Measurements from ENCODE around the gene KRTAP9-8.
"Not testable (repeated sequence)": the region's sequence is repeated elsewhere in the genome, so short reads cannot be mapped to it uniquely, and the experiment has no call there.

Gene KRTAP9-8

GRCh38 chr17:41254861-41255260 lies 17.1 kb downstream of the KRTAP9-8 start:
- Histone ChIP-seq H3K27ac (replicated peaks) (no peak overlapping the region), H3K4me3 (replicated peaks; ENCODE audit: insufficient read depth, low read length) (no peak overlapping the region), H3K27me3 (ENCODE audit: insufficient read depth, poor library complexity, severe bottlenecking) (peaks cover 4% of the 10 kb centered on the region)
- TF ChIP-seq CTCF (IDR thresholded peaks at IDR 0.05; ENCODE audit: insufficient read depth, low read length) (no peak), POLR2AphosphoS5 (IDR thresholded peaks at IDR 0.05; ENCODE audit: low read depth) (no peak), GABPA (IDR thresholded peaks at IDR 0.05; ENCODE audit: low read depth) (no peak), SPI1 (IDR thresholded peaks at IDR 0.05; ENCODE audit: borderline replicate concordance, low read depth) (no peak)
- TF ChIP-seq, protein P1, sequence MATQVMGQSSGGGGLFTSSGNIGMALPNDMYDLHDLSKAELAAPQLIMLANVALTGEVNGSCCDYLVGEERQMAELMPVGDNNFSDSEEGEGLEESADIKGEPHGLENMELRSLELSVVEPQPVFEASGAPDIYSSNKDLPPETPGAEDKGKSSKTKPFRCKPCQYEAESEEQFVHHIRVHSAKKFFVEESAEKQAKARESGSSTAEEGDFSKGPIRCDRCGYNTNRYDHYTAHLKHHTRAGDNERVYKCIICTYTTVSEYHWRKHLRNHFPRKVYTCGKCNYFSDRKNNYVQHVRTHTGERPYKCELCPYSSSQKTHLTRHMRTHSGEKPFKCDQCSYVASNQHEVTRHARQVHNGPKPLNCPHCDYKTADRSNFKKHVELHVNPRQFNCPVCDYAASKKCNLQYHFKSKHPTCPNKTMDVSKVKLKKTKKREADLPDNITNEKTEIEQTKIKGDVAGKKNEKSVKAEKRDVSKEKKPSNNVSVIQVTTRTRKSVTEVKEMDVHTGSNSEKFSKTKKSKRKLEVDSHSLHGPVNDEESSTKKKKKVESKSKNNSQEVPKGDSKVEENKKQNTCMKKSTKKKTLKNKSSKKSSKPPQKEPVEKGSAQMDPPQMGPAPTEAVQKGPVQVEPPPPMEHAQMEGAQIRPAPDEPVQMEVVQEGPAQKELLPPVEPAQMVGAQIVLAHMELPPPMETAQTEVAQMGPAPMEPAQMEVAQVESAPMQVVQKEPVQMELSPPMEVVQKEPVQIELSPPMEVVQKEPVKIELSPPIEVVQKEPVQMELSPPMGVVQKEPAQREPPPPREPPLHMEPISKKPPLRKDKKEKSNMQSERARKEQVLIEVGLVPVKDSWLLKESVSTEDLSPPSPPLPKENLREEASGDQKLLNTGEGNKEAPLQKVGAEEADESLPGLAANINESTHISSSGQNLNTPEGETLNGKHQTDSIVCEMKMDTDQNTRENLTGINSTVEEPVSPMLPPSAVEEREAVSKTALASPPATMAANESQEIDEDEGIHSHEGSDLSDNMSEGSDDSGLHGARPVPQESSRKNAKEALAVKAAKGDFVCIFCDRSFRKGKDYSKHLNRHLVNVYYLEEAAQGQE (IDR thresholded peaks at IDR 0.05; ENCODE audit: insufficient replicate concordance, low read depth), result no peak
- no peak for DNase-seq (ENCODE audit: low read depth in 1 of 2, low spot score in 1 of 2)

DNA sequence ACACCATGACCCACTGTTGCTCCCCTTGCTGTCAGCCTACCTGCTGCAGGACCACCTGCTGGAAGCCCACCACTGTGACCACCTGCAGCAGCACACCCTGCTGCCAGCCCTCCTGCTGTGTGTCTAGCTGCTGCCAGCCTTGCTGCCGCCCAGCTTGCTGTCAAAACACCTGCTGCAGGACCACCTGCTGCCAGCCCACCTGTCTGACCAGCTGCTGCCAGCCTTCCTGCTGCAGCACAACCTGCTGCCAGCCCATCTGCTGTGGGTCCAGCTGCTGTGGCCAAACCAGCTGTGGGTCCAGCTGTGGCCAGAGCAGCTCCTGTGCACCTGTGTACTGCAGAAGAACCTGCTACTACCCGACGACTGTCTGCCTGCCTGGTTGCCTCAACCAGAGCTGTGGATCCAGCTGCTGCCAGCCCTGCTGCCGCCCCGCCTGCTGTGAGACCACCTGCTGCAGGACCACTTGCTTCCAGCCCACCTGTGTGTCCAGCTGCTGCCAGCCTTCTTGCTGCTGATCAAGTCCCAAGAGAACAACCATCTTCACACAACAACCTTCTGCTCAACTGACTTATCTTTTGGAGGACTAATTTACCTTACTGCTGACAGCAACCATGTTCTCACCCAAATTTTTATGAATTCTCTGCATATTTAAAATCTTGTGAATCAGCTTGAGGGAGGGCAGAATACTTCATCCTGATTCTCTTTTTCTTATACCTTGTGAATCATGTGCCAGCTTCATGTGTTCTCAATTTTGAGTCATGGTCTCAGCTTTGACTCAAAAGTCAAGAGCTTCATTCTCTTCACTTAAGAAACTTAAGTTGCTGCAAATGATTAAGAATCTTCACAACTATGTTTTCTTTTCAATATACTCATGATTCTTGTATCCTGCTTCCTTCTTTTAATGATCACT lies 17.8 kb downstream of the KRTAP9-8 start, which contains the start of gene KRTAP9-9:
TSS of gene KRTAP9-9 (plus strand) at position 4 of the 910 bp plus-strand sequence.
- not testable (repeated sequence) for H3K27me3 ChIP-seq (ENCODE audit: insufficient read depth, poor library complexity, severe bottlenecking); H3K27ac ChIP-seq (replicated peaks); H3K4me3 ChIP-seq (replicated peaks; ENCODE audit: insufficient read depth, low read length); DNase-seq (ENCODE audit: low read depth in 1 of 2, low spot score in 1 of 2)

GRCh38 chr17:41256291-41256685 lies 18.5 kb downstream of the KRTAP9-8 start:
- Histone ChIP-seq H3K27ac (replicated peaks) (no peak overlapping the region), H3K4me3 (replicated peaks; ENCODE audit: insufficient read depth, low read length) (no peak overlapping the region), H3K27me3 (ENCODE audit: insufficient read depth, poor library complexity, severe bottlenecking) (peaks cover 4% of the 10 kb centered on the region)
- no peak for TF ChIP-seq CTCF (IDR thresholded peaks at IDR 0.05; ENCODE audit: insufficient read depth, low read length)
- TF ChIP-seq, protein P1 (IDR thresholded peaks at IDR 0.05; ENCODE audit: insufficient replicate concordance, low read depth), result no peak
- no peak for TF ChIP-seq SPI1 (IDR thresholded peaks at IDR 0.05; ENCODE audit: borderline replicate concordance, low read depth)
- TF ChIP-seq GABPA (IDR thresholded peaks at IDR 0.05; ENCODE audit: low read depth), result no peak
- no peak for TF ChIP-seq POLR2AphosphoS5 (IDR thresholded peaks at IDR 0.05; ENCODE audit: low read depth)
- no peak for DNase-seq (ENCODE audit: low read depth in 1 of 2, low spot score in 1 of 2)

DNA sequence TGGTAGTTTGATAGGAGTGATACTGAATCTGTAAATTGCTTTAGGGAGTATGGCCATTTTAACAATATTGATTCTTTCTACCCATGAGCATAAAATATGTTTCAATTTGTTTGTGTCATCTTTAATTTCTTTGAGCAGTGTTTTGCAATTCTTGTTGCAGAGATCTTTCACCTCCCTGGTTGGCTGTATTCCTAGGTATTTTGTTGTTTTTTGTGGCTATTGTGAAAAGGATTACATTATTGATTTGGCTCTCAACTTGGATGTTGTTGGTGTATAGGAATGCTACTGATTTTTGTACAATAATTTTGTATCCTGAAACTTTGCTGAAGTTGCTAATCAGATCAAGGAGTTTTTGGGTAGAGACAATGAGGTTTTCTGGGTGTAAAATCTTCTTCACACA lies 20.6 kb downstream of the KRTAP9-8 start:
- TF ChIP-seq POLR2AphosphoS5 (IDR thresholded peaks at IDR 0.05; ENCODE audit: low read depth) (no peak), GABPA (IDR thresholded peaks at IDR 0.05; ENCODE audit: low read depth) (no peak), SPI1 (IDR thresholded peaks at IDR 0.05; ENCODE audit: borderline replicate concordance, low read depth) (no peak), CTCF (IDR thresholded peaks at IDR 0.05; ENCODE audit: insufficient read depth, low read length) (no peak)
- TF ChIP-seq, protein P1 (IDR thresholded peaks at IDR 0.05; ENCODE audit: insufficient replicate concordance, low read depth), result no peak
- Histone ChIP-seq H3K4me3 (replicated peaks; ENCODE audit: insufficient read depth, low read length) (no peak overlapping the region), H3K27me3 (ENCODE audit: insufficient read depth, poor library complexity, severe bottlenecking) (peaks cover 4% of the 10 kb centered on the region), H3K27ac (replicated peaks) (no peak overlapping the region)
- no peak for DNase-seq (ENCODE audit: low read depth in 1 of 2, low spot score in 1 of 2)
